ENCODE results near the gene LDLRAD4.

Gene LDLRAD4

DNA sequence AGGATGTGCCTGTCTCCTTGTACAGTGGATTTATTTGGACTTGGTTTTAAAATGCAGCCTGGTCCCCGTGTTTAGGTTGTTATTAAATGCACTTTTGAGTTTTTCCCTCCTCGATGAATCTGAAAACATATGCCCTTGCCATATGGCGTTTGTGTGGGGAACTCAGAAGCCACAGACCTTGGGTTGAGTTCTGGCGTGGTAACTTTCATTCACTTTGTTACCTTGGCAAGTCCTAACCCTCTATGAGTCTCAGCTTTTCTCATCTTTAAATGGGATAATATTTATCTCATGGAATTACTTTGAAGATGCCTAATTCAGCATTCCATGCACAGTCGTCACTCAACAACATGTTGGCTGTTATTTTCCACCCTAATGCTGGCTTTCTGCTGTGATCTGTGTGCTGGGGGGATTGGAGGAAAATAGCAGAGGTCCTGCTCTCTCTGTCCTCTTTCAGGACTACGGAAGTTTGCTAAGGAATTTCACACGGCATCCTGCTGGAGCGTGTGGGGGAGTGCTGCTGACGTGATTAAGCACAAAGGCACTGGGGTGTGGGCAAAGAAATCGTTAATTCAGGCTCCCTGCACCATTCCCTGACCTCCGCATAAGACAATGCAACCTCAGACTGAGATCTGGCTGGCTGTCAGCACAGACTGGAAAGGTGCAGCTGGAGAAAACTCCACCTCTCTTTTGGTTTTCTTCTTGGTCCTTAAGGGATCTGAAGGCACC, 61.7 kb downstream of the LDLRAD4 start:
- TF ChIP-seq, protein P1, sequence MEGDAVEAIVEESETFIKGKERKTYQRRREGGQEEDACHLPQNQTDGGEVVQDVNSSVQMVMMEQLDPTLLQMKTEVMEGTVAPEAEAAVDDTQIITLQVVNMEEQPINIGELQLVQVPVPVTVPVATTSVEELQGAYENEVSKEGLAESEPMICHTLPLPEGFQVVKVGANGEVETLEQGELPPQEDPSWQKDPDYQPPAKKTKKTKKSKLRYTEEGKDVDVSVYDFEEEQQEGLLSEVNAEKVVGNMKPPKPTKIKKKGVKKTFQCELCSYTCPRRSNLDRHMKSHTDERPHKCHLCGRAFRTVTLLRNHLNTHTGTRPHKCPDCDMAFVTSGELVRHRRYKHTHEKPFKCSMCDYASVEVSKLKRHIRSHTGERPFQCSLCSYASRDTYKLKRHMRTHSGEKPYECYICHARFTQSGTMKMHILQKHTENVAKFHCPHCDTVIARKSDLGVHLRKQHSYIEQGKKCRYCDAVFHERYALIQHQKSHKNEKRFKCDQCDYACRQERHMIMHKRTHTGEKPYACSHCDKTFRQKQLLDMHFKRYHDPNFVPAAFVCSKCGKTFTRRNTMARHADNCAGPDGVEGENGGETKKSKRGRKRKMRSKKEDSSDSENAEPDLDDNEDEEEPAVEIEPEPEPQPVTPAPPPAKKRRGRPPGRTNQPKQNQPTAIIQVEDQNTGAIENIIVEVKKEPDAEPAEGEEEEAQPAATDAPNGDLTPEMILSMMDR (IDR thresholded peaks at IDR 0.05; ENCODE audit: low read depth, low read length, missing control alignments): no peak
- no peak for DNase-seq (ENCODE audit: low read depth)
- in situ Hi-C loops (cut with HindIII; ENCODE audit: low sequenced_read_pairs): no loop called here
- no peak overlapping the region for H3K4me3 ChIP-seq (ENCODE audit: low read depth, low read length)

DNA sequence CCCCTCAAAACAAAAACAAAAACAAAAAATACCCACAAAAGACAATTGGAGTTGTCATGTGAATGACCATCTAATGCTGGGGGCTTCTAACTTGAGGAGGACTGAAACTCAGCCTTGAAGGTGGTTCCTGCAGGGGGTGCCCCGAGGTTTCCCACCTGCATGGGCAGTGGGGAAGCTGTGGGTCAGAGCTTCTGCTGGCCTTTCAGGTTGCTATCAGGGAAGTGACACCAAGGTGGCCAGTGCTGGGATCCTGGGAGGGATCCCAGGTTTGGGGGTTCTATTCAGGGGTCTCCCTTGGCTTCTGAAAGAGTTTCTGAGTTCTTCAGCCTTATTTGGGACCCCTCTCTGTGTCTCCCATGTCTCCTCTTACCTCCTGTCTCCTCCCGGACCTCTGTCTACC, 62.8 kb downstream of the LDLRAD4 start:
- TF ChIP-seq, protein P1 (IDR thresholded peaks at IDR 0.05; ENCODE audit: low read depth, low read length, missing control alignments): no peak
- in situ Hi-C loops (cut with HindIII; ENCODE audit: low sequenced_read_pairs): no loop called here
- no peak overlapping the region for H3K4me3 ChIP-seq (ENCODE audit: low read depth, low read length)
- no peak for DNase-seq (ENCODE audit: low read depth)

DNA sequence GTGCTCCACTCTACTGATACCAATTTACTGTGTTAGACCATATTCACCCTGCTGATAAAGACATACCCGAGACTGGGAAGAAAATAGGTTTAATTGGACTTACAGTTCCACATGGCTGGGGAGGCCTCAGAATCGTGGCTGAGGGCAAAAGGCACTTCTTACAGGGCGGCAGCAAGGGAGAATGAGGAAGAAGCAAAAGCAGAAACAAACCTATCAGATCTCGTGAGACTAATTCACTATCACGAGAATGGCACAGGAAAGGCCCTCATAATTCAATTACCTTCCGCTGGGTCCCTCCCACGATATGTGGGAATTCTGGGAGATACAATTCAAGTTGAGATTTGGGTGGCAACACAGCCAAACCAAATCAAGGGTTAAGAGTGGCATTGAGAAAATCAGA, 65.2 kb downstream of the LDLRAD4 start:
- TF ChIP-seq, protein P1 (IDR thresholded peaks at IDR 0.05; ENCODE audit: low read depth, low read length, missing control alignments): no peak
- no peak overlapping the region for H3K4me3 ChIP-seq (ENCODE audit: low read depth, low read length)
- in situ Hi-C loops (cut with HindIII; ENCODE audit: low sequenced_read_pairs): no loop called here
- no peak for DNase-seq (ENCODE audit: low read depth)

DNA sequence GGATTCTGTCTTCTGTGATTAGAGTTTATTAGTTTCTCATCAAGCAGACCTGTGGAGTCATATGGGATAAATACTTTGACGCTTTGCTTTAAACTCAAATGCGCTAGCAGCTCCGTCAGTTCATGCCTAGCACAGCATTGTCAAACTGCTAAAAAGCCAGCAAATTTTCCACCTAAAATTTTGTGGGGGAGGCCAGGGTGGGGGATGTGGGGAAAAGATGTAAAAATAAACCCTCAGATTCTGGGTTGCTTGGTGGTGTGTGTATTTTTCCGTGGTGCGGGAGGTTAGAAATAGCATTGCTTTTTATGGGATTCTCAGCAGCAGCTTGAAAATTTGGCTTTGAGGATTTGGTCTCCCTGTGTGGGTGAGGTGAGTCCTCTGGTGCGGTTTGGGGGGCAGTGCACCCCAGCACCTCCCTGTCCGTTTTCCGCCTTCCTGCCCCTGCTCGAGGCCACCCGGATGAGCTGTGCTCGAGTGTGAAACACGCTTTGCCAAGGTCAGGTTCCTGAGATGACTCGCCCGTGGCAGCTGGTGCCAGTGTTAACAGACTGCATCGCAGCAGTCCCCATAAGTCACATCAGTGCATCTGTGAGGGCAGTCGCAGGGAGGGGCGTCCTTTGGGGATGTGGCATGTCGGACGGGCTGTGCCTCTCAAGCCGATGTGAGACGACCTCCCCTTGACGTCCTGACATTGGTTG, 65.9 kb downstream of the LDLRAD4 start:
- no peak overlapping the region for H3K4me3 ChIP-seq (ENCODE audit: low read depth, low read length)
- TF ChIP-seq, protein P1 (IDR thresholded peaks at IDR 0.05; ENCODE audit: low read depth, low read length, missing control alignments): no peak
- in situ Hi-C loops (cut with HindIII; ENCODE audit: low sequenced_read_pairs): no loop called here
- DNase-seq (ENCODE audit: low read depth): no peak

DNA sequence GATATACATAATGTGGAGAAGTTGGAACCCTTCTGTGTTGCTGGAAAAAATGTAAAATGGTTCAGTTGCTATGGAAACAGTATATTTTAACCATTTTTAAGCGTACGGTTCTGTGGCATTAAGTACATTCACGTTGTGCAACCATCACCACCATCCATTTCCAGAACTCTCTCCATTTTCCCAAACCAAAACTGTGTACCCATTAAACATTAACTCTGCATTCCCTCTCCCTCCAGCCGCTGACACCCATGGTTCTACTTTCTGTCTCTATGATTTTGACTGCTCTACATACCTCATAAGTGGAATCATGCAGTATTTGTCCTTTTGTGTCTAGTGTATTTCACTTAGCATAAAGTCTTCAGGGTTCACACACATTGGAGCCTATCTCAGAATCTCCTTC, 67.3 kb downstream of the LDLRAD4 start:
- in situ Hi-C loops (cut with HindIII; ENCODE audit: low sequenced_read_pairs): no loop called here
- no peak for DNase-seq (ENCODE audit: low read depth)
- H3K4me3 ChIP-seq (ENCODE audit: low read depth, low read length): no peak overlapping the region
- TF ChIP-seq, protein P1 (IDR thresholded peaks at IDR 0.05; ENCODE audit: low read depth, low read length, missing control alignments): no peak

DNA sequence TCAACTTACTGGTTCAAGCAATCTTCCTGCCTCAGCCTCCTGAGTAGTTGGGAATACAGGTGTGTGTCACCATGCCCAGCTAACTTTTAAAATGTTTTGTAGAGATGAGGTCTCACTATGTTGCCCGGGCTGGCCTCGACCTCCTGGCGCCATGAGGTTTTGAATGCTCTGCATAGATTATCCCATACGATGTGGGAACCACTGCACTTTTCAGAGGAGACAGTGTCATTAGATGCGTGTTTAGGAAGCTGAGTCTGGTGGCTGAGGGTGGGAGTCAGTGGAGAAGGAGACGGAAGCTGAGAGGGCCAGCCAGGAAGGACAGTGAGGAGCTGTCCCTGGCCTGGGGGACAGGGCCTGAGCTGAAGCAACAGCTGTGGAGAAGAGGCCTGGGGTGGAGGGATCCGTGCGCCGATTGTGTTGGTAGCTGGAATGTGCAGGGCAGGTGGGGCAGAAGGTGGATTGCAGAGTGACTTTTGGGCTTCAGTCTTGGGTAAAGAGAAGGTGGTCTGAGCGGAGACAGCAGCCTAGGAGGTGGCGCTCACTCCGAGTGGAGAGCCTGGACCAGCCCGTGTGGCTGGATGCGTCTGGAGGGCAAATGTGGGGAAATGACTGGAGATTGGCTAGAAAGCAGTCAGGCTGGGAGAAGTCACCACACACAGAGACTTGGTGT, 68.0 kb downstream of the LDLRAD4 start:
- no peak for DNase-seq (ENCODE audit: low read depth)
- in situ Hi-C loops (cut with HindIII; ENCODE audit: low sequenced_read_pairs): no loop called here
- no peak overlapping the region for H3K4me3 ChIP-seq (ENCODE audit: low read depth, low read length)
- TF ChIP-seq, protein P1 (IDR thresholded peaks at IDR 0.05; ENCODE audit: low read depth, low read length, missing control alignments): no peak

All from astrocyte of the cerebellum (primary cell).